B cell (primary cell): Measurements from ENCODE around the gene RPTOR. TPM values are rescaled to one million over a fixed set of nuclear protein-coding genes. Genes with fewer than 3 reads are reported as not detected.

ENCODE experiments used
- ATAC-seq: fragments of 200-7000 bp; cut with Tn5 transposase; one replicate; pipeline ENCODE4 v1.10.0; 2021; ENCODE audit warnings: low read depth, mild to moderate bottlenecking, moderate number of reproducible peaks, moderate library complexity
- CTCF ChIA-PET: fragments of 350-600 bp; sonication (Branson Sonifier 250); formaldehyde crosslinking; loops from one replicate; lab custom pipeline; 2021; ENCODE audit warnings: antibody characterized with exemption, inconsistent platforms; lab: Charles Lee
- POLR2A ChIA-PET: fragments of 350-600 bp; sonication (Branson Sonifier 250); formaldehyde crosslinking; loops from one replicate; lab custom pipeline; 2021; ENCODE audit warnings: antibody characterized with exemption; lab: Charles Lee
- DNase-seq: peaks from one replicate; pipeline ENCODE4 v3.0.0; 2013
- H2AFZ ChIP-seq: 2 replicates; pipeline ENCODE4 v1.6.1; 2012; ENCODE audit warnings: mild to moderate bottlenecking, low read depth, low read length; ENCODE audit not compliant: insufficient read depth, poor library complexity, severe bottlenecking
- H3K27ac ChIP-seq, 2 donors: 1 replicate in 1 of 2; 2 replicates in 1 of 2; pipeline ENCODE4 v1.5.1; 2012 to 2013; ENCODE audit warnings: low read length in 2 of 2, mild to moderate bottlenecking in 2 of 2, moderate library complexity in 1 of 2
- H3K27me3 ChIP-seq, 4 experiments: fragments of 200-600 bp in 1 of 4; sonication (generic) in 1 of 4; replicated peaks in 1 of 4; 1 replicate in 2 of 4; 2 replicates in 2 of 4; pipeline versions ENCODE4 v1.6.1 to v1.7.0; 2013 to 2016; ENCODE audit warnings: low read length in 3 of 4, mild to moderate bottlenecking in 2 of 4, mixed read lengths in 1 of 4, moderate library complexity in 1 of 4; ENCODE audit not compliant: insufficient read depth in 4 of 4, control insufficient read depth in 3 of 4; ENCODE audit errors: control extremely low read depth in 1 of 4
- H3K36me3 ChIP-seq, 2 experiments: replicated peaks in 1 of 2; 1 replicate in 1 of 2; 2 replicates in 1 of 2; pipeline versions ENCODE4 v1.6.1 to v1.7.1; 2013; ENCODE audit warnings: low read length in 1 of 2; ENCODE audit not compliant: insufficient read depth in 2 of 2, control insufficient read depth in 1 of 2; ENCODE audit errors: control extremely low read depth in 1 of 2, extremely low read depth in 1 of 2
- H3K4me1 ChIP-seq, 2 donors: fragments of 200-600 bp in 1 of 2; sonication (generic) in 1 of 2; 1 replicate in 1 of 2; 2 replicates in 1 of 2; pipeline versions ENCODE4 v1.5.1 to v1.6.1; 2013 to 2017; ENCODE audit warnings: low read length in 2 of 2; ENCODE audit not compliant: control insufficient read depth in 2 of 2, insufficient read depth in 2 of 2
- H3K4me2 ChIP-seq: replicated peaks from 2 replicates; pipeline ENCODE3; 2012; ENCODE audit warnings: mild to moderate bottlenecking, low read depth, low read length; ENCODE audit not compliant: poor library complexity, severe bottlenecking
- H3K4me3 ChIP-seq, 5 experiments: fragments of 200-600 bp in 1 of 5; sonication (generic) in 1 of 5; 1 replicate in 3 of 5; 2 replicates in 2 of 5; pipeline versions ENCODE4 v1.5.1 to v1.7.0; 2011 to 2016; ENCODE audit warnings: low read length in 4 of 5, mild to moderate bottlenecking in 4 of 5, low read depth in 2 of 5, control low read depth in 1 of 5, moderate library complexity in 1 of 5; ENCODE audit not compliant: insufficient read depth in 1 of 5; ENCODE audit errors: control extremely low read depth in 1 of 5, extremely low read depth in 1 of 5
- H3K79me2 ChIP-seq: fragments of 200-600 bp; sonication (generic); one replicate; pipeline ENCODE4 v1.6.0; 2016; ENCODE audit warnings: low read length; ENCODE audit not compliant: control insufficient read depth, insufficient read depth
- H3K9ac ChIP-seq: fragments of 200-600 bp; sonication (generic); 2 replicates; pipeline ENCODE4 v1.6.1; 2017; ENCODE audit warnings: mild to moderate bottlenecking, low read length, moderate library complexity
- H3K9me3 ChIP-seq, 3 donors: one replicate each; pipeline versions ENCODE4 v1.6.1 to v1.7.1; 2013; ENCODE audit warnings: low read length in 2 of 3; ENCODE audit not compliant: control insufficient read depth in 2 of 3, insufficient read depth in 1 of 3; ENCODE audit errors: control extremely low read depth in 1 of 3
- H4K20me1 ChIP-seq: 2 replicates; pipeline ENCODE4 v1.6.0; 2012; ENCODE audit warnings: mild to moderate bottlenecking, low read length; ENCODE audit not compliant: insufficient read depth, control insufficient read depth, poor library complexity, severe bottlenecking
- H3K27ac Mint-ChIP-seq: one replicate; pipeline ENCODE4 v1.8.0; 2021; ENCODE audit warnings: mixed read lengths
- H3K27me3 Mint-ChIP-seq: one replicate; pipeline ENCODE4 v1.8.0; 2021; ENCODE audit warnings: mixed read lengths
- H3K4me1 Mint-ChIP-seq: one replicate; pipeline ENCODE4 v1.8.0; 2021; ENCODE audit warnings: mixed read lengths
- H3K4me3 Mint-ChIP-seq: one replicate; pipeline ENCODE4 v1.8.0; 2021; ENCODE audit warnings: mixed read lengths
- H3K9me3 Mint-ChIP-seq: one replicate; pipeline ENCODE4 v1.8.0; 2022; ENCODE audit warnings: mixed read lengths; ENCODE audit not compliant: insufficient read depth
- CTCF ChIP-seq: fragments of 200-600 bp; IDR thresholded peaks from one replicate; pipeline ENCODE4 v1.8.0; 2022; ENCODE audit warnings: antibody characterized with exemption, mild to moderate bottlenecking
- EZH2 ChIP-seq: IDR thresholded peaks from 2 replicates; pipeline ENCODE4 v1.6.1; 2012; ENCODE audit warnings: borderline replicate concordance, low read depth, mild to moderate bottlenecking, moderate library complexity, low read length; ENCODE audit not compliant: insufficient read depth, poor library complexity, severe bottlenecking
- WGBS: methylation state at CpG from one replicate; pipeline ENCODE4 v1.1.5; 2013; ENCODE audit warnings: missing lambda C conversion rate; ENCODE audit not compliant: insufficient coverage; 5-methylcytosine and 5-hydroxymethylcytosine counted together
- intact Hi-C: fragments of 100-400 bp; cut with micrococcal nuclease; formaldehyde crosslinking; loops from one replicate; pipeline ENCODE4 v1.10.0; 2022
- polyA plus RNA-seq: library from polyadenylated mRNA; depleted of rRNA; stranded (reverse); fragments of >200 nt; gene quantifications from 2 replicates; pipeline ENCODE4 v1.2.3, GENCODE V29; 2012
- total RNA-seq, 2 donors: library from RNA; stranded (reverse); fragments of 120-200 nt in 1 of 2; gene quantifications; 1 replicate in 1 of 2; 2 replicates in 1 of 2; pipeline versions ENCODE4 v1.2.3 to v1.2.4, GENCODE V29; 2013 to 2022

The RPTOR gene
- total and polyA plus RNA-seq, 2 donors (not counting 1 experiment from before 2014, with no cell fraction given): 13.4 to 58.8 TPM

GRCh38 chr17:80832888-80833583, 288.4 kb downstream of the RPTOR start:
- POLR2A ChIA-PET: interaction anchor here (0.8 to 1.9 kb wide), 3 partner anchors 77 to 378 kb away, joined by 3 to 5 read pairs (median 4); no protein-coding TSS in a partner anchor

More at GRCh38 chr17:80832888-80833583, 288.4 kb downstream of the RPTOR start:
- Histone ChIP-seq H3K9ac (peak overlapping the region; percentile 82), H3K9me3 (no peaks in the 10 kb centered on the region), H3K4me3 (peak overlapping the region; percentile 51 to 73 (median 66)), H4K20me1 (no peaks in the 10 kb centered on the region), H3K4me2 (peak overlapping the region; percentile 87), H2AFZ (peak overlapping the region; percentile 85), H3K27ac (peak overlapping the region; percentile 82 to 96), H3K27me3 (no peaks in the 10 kb centered on the region), H3K4me1 (peaks cover 12 to 17% of the 10 kb centered on the region in 2 donors), H3K79me2 (peaks cover 5% of the 10 kb centered on the region), H3K36me3 (peaks cover 0 to 6% of the 10 kb centered on the region in 2 experiments)
- 10% methylated on average over 25 of the region's 25 CpGs for WGBS
- H3K27me3 Mint-ChIP-seq: no peaks in the 10 kb centered on the region
- no peaks in the 10 kb centered on the region for H3K9me3 Mint-ChIP-seq
- ATAC-seq (peak; percentile 90), DNase-seq (peak; percentile 89)
- CTCF ChIA-PET: interaction anchor here (1.1 to 1.7 kb wide), 7 partner anchors 23 to 418 kb away, joined by 3 to 6 read pairs (median 3); partner anchors contain the start of gene ENDOV
- peaks cover 23% of the 10 kb centered on the region for H3K4me1 Mint-ChIP-seq
- intact Hi-C loops: loop anchor here (2.0 to 5.0 kb wide), 2 partner anchors 22 to 96 kb away; no protein-coding TSS in a partner anchor
- TF ChIP-seq CTCF (no peak), EZH2 (no peak)
- peak overlapping the region; percentile 98 for H3K27ac Mint-ChIP-seq
- H3K4me3 Mint-ChIP-seq: peak overlapping the region; percentile 95
